ENCODE results near the gene PLCXD3. TPM values are rescaled to one million over a fixed set of nuclear protein-coding genes. Genes with fewer than 3 reads are reported as not detected.

Gene PLCXD3
- total and polyA plus RNA-seq, 9 of the 15 experiments (the other 6 are each of a cell fraction or from before 2014, with no cell fraction given) = not detected

DNA sequence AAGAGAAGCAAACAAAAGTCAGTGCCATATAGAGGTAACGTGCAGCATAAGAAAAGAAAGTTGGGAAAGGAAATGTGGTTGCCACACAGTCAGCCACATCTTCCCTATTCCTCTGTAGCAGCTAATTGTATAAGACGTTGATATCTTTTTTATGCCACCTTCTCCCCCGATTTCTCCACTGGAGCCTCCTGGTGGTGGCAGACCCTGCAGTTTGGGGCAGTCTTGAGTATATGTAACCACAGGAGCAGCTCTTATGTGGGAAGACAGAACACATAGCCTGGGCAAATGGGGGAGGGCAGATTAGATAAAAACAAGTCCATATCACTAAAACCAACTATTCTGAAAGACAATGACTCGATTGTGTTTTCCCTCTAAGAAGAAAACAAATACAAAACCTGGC, 99.7 kb downstream of the PLCXD3 start:
- 0% methylated on average over 4 of the region's 4 CpGs for WGBS (ENCODE audit: insufficient coverage, low coverage, missing lambda C conversion rate)
- Histone ChIP-seq H3K9me1 (ENCODE audit: control insufficient read depth, insufficient read depth, low read length) (no peaks in the 10 kb centered on the region), H3K27ac (ENCODE audit: extremely low read depth, low read depth, low read length) (no peak overlapping the region), H2AFZ (ENCODE audit: low read depth, low read length) (no peak overlapping the region), H3K4me1 (replicated peaks in 1 of 2; ENCODE audit: control insufficient read depth in 2 of 2, insufficient read depth in 2 of 2, low read length in 2 of 2) (no peaks in the 10 kb centered on the region), H3K4me3 (no peak overlapping the region), H3K9ac (ENCODE audit: insufficient read depth in 1 of 2, low read depth in 2 of 2, low read length in 2 of 2) (no peak overlapping the region), H3K36me3 (ENCODE audit: control insufficient read depth, insufficient read depth, low read length) (no peaks in the 10 kb centered on the region), H4K20me1 (replicated peaks; ENCODE audit: control insufficient read depth, insufficient read depth, low read length) (no peaks in the 10 kb centered on the region), H3K27me3 (ENCODE audit: control insufficient read depth in 2 of 2, insufficient read depth in 2 of 2, low read length in 2 of 2) (no peaks in the 10 kb centered on the region), H3K79me2 (ENCODE audit: control insufficient read depth, insufficient read depth, low read length) (no peaks in the 10 kb centered on the region), H3K4me2 (ENCODE audit: insufficient read depth, low read length) (no peak overlapping the region), H3K9me3 (replicated peaks; ENCODE audit: control insufficient read depth, insufficient read depth, low read depth, low read length) (no peaks in the 10 kb centered on the region; the same call in 1 of the 2 replicates)
- BruUV-seq (replicated peaks) = no TSS peak
- ATAC-seq = no peak
- in situ Hi-C loops (cut with MboI) (no loop called here), intact Hi-C loops (cut with micrococcal nuclease) (no loop called here)
- FAIRE-seq = no peak
- CTCF ChIA-PET (ENCODE audit: low intra/inter-chr PET ratio) = no interaction called here
- POLR2A ChIA-PET = no interaction called here
- no peak for DNase-seq (ENCODE audit: extremely low read depth in 1 of 4, low spot score in 3 of 4)
- TF ChIP-seq BDP1 (IDR thresholded peaks at IDR 0.05; ENCODE audit: insufficient read depth, insufficient read length) (no peak), EP400 (IDR thresholded peaks at IDR 0.05) (no peak), ZNF75A (CRISPR knock-in tag; IDR thresholded peaks at IDR 0.05) (no peak), PPARD (CRISPR knock-in tag; IDR thresholded peaks at IDR 0.05) (no peak), ZNF316 (IDR thresholded peaks at IDR 0.05) (no peak), HIVEP1 (CRISPR knock-in tag; IDR thresholded peaks at IDR 0.05) (no peak), AFF1 (IDR thresholded peaks at IDR 0.05; ENCODE audit: low read depth in 1 of 2, partially characterized antibody in 2 of 2) (no peak), MLLT1 (IDR thresholded peaks at IDR 0.05) (no peak)
- TF ChIP-seq, protein P1, sequence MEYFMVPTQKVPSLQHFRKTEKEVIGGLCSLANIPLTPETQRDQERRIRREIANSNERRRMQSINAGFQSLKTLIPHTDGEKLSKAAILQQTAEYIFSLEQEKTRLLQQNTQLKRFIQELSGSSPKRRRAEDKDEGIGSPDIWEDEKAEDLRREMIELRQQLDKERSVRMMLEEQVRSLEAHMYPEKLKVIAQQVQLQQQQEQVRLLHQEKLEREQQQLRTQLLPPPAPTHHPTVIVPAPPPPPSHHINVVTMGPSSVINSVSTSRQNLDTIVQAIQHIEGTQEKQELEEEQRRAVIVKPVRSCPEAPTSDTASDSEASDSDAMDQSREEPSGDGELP (CRISPR knock-in tag; IDR thresholded peaks at IDR 0.05; ENCODE audit: borderline replicate concordance) = no peak
- TF ChIP-seq, protein P2, sequence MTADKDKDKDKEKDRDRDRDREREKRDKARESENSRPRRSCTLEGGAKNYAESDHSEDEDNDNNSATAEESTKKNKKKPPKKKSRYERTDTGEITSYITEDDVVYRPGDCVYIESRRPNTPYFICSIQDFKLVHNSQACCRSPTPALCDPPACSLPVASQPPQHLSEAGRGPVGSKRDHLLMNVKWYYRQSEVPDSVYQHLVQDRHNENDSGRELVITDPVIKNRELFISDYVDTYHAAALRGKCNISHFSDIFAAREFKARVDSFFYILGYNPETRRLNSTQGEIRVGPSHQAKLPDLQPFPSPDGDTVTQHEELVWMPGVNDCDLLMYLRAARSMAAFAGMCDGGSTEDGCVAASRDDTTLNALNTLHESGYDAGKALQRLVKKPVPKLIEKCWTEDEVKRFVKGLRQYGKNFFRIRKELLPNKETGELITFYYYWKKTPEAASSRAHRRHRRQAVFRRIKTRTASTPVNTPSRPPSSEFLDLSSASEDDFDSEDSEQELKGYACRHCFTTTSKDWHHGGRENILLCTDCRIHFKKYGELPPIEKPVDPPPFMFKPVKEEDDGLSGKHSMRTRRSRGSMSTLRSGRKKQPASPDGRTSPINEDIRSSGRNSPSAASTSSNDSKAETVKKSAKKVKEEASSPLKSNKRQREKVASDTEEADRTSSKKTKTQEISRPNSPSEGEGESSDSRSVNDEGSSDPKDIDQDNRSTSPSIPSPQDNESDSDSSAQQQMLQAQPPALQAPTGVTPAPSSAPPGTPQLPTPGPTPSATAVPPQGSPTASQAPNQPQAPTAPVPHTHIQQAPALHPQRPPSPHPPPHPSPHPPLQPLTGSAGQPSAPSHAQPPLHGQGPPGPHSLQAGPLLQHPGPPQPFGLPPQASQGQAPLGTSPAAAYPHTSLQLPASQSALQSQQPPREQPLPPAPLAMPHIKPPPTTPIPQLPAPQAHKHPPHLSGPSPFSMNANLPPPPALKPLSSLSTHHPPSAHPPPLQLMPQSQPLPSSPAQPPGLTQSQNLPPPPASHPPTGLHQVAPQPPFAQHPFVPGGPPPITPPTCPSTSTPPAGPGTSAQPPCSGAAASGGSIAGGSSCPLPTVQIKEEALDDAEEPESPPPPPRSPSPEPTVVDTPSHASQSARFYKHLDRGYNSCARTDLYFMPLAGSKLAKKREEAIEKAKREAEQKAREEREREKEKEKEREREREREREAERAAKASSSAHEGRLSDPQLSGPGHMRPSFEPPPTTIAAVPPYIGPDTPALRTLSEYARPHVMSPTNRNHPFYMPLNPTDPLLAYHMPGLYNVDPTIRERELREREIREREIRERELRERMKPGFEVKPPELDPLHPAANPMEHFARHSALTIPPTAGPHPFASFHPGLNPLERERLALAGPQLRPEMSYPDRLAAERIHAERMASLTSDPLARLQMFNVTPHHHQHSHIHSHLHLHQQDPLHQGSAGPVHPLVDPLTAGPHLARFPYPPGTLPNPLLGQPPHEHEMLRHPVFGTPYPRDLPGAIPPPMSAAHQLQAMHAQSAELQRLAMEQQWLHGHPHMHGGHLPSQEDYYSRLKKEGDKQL (CRISPR knock-in tag; IDR thresholded peaks at IDR 0.05; ENCODE audit: borderline replicate concordance) = no peak

Measured in K562 (cell line).